HEK293 (cell line): ENCODE measurements around the gene BCAS3.

ENCODE experiments used
- CTCF ChIA-PET: fragments of 350-600 bp; formaldehyde crosslinking; extraction: SDS; loops from one replicate; lab custom pipeline; 2021; ENCODE audit warnings: antibody characterized with exemption; lab: Yijun Ruan, JAX
- POLR2A ChIA-PET: fragments of 300-600 bp; formaldehyde crosslinking; extraction: SDS; loops from one replicate; lab custom pipeline; 2020; ENCODE audit warnings: antibody characterized with exemption, inconsistent platforms; lab: Yijun Ruan, JAX
- H3K27ac ChIP-seq: fragments of 200-500 bp; sonication (Bioruptor generic); 2 replicates; pipeline ENCODE4 v1.5.1; 2014; ENCODE audit warnings: low read depth, low read length, control low read depth, inconsistent platforms; ENCODE audit errors: extremely low read depth
- H3K36me3 ChIP-seq, 2 experiments: fragments of 200-500 bp in 1 of 2; sonication (Bioruptor generic) in 1 of 2; 1 replicate in 1 of 2; 2 replicates in 1 of 2; pipeline ENCODE4 v1.5.1; 2014 to 2017; ENCODE audit warnings: inconsistent platforms in 2 of 2, low read length in 2 of 2; ENCODE audit not compliant: control insufficient read depth in 2 of 2, insufficient read depth in 1 of 2
- H3K4me1 ChIP-seq: fragments of 200-500 bp; sonication (Bioruptor generic); 2 replicates; pipeline ENCODE4 v1.5.1; 2014; ENCODE audit warnings: mild to moderate bottlenecking, low read length, inconsistent platforms; ENCODE audit not compliant: control insufficient read depth, insufficient read depth
- H3K4me3 ChIP-seq: 2 replicates; pipeline ENCODE4 v1.5.1; 2011; ENCODE audit warnings: low read depth, mild to moderate bottlenecking, control low read depth, low read length, moderate library complexity
- H3K9me3 ChIP-seq: fragments of 200-500 bp; sonication (Bioruptor generic); 2 replicates; pipeline ENCODE4 v1.5.1; 2014; ENCODE audit warnings: low read depth, low read length, inconsistent platforms; ENCODE audit not compliant: control insufficient read depth, insufficient read depth
- SCRT2 ChIP-seq: fragments of 450-650 bp; formaldehyde crosslinking; IDR thresholded peaks from 2 replicates; pipeline ENCODE4 v1.5.1; 2016; ENCODE audit warnings: missing biosample characterization, missing genetic modification characterization
- ZBTB17 ChIP-seq: fragments of 450-650 bp; formaldehyde crosslinking; IDR thresholded peaks from 2 replicates; pipeline ENCODE4 v1.5.1; 2016; ENCODE audit warnings: missing biosample characterization, missing genetic modification characterization
- ZBTB48 ChIP-seq: fragments of 450-650 bp; formaldehyde crosslinking; IDR thresholded peaks from 2 replicates; pipeline ENCODE4 v1.5.1; 2016; ENCODE audit warnings: missing biosample characterization, missing genetic modification characterization
- ZNF112 ChIP-seq: fragments of 450-650 bp; formaldehyde crosslinking; IDR thresholded peaks from 2 replicates; pipeline ENCODE4 v1.5.0; 2017; ENCODE audit warnings: missing biosample characterization, missing genetic modification characterization
- ZNF16 ChIP-seq: fragments of 450-650 bp; formaldehyde crosslinking; IDR thresholded peaks from 2 replicates; pipeline ENCODE4 v1.5.1; 2016; ENCODE audit warnings: low read depth, missing biosample characterization, missing genetic modification characterization
- ZNF19 ChIP-seq: fragments of 450-650 bp; formaldehyde crosslinking; IDR thresholded peaks from 2 replicates; pipeline ENCODE4; 2016; ENCODE audit warnings: missing biosample characterization, missing genetic modification characterization, low read depth
- ZNF239 ChIP-seq: fragments of 450-650 bp; formaldehyde crosslinking; IDR thresholded peaks from 2 replicates; pipeline ENCODE4 v1.5.1; 2016; ENCODE audit warnings: missing biosample characterization, missing genetic modification characterization
- ZNF354C ChIP-seq: fragments of 450-650 bp; formaldehyde crosslinking; IDR thresholded peaks from 2 replicates; pipeline ENCODE4 v1.5.1; 2016; ENCODE audit warnings: missing biosample characterization, missing genetic modification characterization, low read depth, borderline replicate concordance
- ZNF571 ChIP-seq: fragments of 450-650 bp; formaldehyde crosslinking; IDR thresholded peaks from 2 replicates; pipeline ENCODE4 v1.5.0; 2017; ENCODE audit warnings: missing biosample characterization, missing genetic modification characterization
- ZNF600 ChIP-seq: fragments of 450-650 bp; formaldehyde crosslinking; IDR thresholded peaks from 2 replicates; pipeline ENCODE4 v1.5.1; 2016; ENCODE audit warnings: missing biosample characterization, missing genetic modification characterization
- ZSCAN16 ChIP-seq: fragments of 450-650 bp; formaldehyde crosslinking; IDR thresholded peaks from 2 replicates; pipeline ENCODE4 v1.5.1; 2016; ENCODE audit warnings: missing biosample characterization, missing genetic modification characterization
- ZSCAN23 ChIP-seq: fragments of 450-650 bp; formaldehyde crosslinking; IDR thresholded peaks from 2 replicates; pipeline ENCODE4 v1.5.1; 2016; ENCODE audit warnings: missing biosample characterization, missing genetic modification characterization
- ZSCAN30 ChIP-seq: fragments of 450-650 bp; IDR thresholded peaks from 2 replicates; pipeline ENCODE4 v1.5.1; 2018; ENCODE audit warnings: missing biosample characterization, mild to moderate bottlenecking, missing genetic modification characterization, moderate library complexity
- TF ChIP-seq, protein P1 (sequence below): fragments of 450-650 bp; formaldehyde crosslinking; IDR thresholded peaks from 2 replicates; pipeline ENCODE4 v1.5.1; 2016; ENCODE audit warnings: missing biosample characterization, missing genetic modification characterization
- TF ChIP-seq, protein P2 (sequence below): fragments of 450-650 bp; formaldehyde crosslinking; IDR thresholded peaks from 2 replicates; pipeline ENCODE4; 2016; ENCODE audit warnings: missing biosample characterization, missing genetic modification characterization
- TF ChIP-seq, protein P3 (sequence below): fragments of 450-650 bp; formaldehyde crosslinking; IDR thresholded peaks from 2 replicates; pipeline ENCODE4 v1.5.1; 2017; ENCODE audit warnings: missing biosample characterization, missing genetic modification characterization
- TF ChIP-seq, protein P4 (sequence below): fragments of 450-650 bp; formaldehyde crosslinking; IDR thresholded peaks from 2 replicates; pipeline ENCODE4 v1.5.1; 2016; ENCODE audit warnings: missing biosample characterization, missing genetic modification characterization
- TF ChIP-seq, protein P5 (sequence below): fragments of 450-650 bp; formaldehyde crosslinking; IDR thresholded peaks from 2 replicates; pipeline ENCODE4 v1.5.1; 2016; ENCODE audit warnings: missing biosample characterization, missing genetic modification characterization
- TF ChIP-seq, protein P6 (sequence below): fragments of 450-650 bp; formaldehyde crosslinking; IDR thresholded peaks from 2 replicates; pipeline ENCODE4 v1.5.1; 2017; ENCODE audit warnings: missing biosample characterization, mild to moderate bottlenecking, missing genetic modification characterization, moderate library complexity

Gene BCAS3

DNA sequence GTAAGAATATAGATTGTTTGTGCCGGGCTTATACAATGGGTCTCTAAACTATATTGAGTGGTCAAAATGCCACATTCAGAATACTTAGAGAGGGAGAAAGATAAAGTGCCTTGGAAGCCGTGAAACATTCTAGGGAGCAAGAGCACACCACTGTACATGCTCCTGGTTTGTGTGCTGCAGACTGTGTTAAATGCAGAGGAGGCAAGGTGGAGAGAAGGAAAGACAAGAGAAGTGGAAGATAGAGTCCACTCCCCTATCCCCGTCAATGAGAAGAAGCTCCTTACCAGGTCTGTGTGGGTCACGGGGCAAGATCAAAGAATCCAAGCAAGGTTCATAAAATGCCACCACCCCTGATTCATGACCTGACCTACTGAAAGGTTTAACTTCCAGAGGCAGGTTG lies 454.9 kb downstream of the BCAS3 start:
- POLR2A ChIA-PET, result no interaction called here
- CTCF ChIA-PET, result no interaction called here
- no peaks in the 10 kb centered on the region for H3K36me3 ChIP-seq
- no peak overlapping the region for H3K27ac ChIP-seq
- H3K9me3 ChIP-seq, result no peaks in the 10 kb centered on the region
- H3K4me1 ChIP-seq, result peaks cover 2% of the 10 kb centered on the region; the same call in 1 of the 2 replicates
- H3K4me3 ChIP-seq, result no peak overlapping the region
- TF ChIP-seq ZNF112 (no peak), ZNF239 (tag by site-specific recombination) (no peak), ZNF600 (tag by site-specific recombination) (no peak), ZNF19 (tag by site-specific recombination) (no peak), ZSCAN23 (tag by site-specific recombination) (no peak), ZSCAN30 (tag by site-specific recombination) (no peak)
- TF ChIP-seq, protein P1, sequence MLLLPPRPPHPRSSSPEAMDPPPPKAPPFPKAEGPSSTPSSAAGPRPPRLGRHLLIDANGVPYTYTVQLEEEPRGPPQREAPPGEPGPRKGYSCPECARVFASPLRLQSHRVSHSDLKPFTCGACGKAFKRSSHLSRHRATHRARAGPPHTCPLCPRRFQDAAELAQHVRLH (tag by site-specific recombination), result no peak
- TF ChIP-seq, protein P2, sequence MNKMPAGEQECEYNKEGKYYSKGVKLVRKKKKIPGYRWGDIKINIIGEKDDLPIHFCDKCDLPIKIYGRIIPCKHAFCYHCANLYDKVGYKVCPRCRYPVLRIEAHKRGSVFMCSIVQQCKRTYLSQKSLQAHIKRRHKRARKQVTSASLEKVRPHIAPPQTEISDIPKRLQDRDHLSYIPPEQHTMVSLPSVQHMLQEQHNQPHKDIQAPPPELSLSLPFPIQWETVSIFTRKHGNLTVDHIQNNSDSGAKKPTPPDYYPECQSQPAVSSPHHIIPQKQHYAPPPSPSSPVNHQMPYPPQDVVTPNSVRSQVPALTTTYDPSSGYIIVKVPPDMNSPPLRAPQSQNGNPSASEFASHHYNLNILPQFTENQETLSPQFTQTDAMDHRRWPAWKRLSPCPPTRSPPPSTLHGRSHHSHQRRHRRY, result no peak
- TF ChIP-seq, protein P3, sequence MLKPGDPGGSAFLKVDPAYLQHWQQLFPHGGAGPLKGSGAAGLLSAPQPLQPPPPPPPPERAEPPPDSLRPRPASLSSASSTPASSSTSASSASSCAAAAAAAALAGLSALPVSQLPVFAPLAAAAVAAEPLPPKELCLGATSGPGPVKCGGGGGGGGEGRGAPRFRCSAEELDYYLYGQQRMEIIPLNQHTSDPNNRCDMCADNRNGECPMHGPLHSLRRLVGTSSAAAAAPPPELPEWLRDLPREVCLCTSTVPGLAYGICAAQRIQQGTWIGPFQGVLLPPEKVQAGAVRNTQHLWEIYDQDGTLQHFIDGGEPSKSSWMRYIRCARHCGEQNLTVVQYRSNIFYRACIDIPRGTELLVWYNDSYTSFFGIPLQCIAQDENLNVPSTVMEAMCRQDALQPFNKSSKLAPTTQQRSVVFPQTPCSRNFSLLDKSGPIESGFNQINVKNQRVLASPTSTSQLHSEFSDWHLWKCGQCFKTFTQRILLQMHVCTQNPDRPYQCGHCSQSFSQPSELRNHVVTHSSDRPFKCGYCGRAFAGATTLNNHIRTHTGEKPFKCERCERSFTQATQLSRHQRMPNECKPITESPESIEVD (tag by site-specific recombination), result no peak
- TF ChIP-seq, protein P4, sequence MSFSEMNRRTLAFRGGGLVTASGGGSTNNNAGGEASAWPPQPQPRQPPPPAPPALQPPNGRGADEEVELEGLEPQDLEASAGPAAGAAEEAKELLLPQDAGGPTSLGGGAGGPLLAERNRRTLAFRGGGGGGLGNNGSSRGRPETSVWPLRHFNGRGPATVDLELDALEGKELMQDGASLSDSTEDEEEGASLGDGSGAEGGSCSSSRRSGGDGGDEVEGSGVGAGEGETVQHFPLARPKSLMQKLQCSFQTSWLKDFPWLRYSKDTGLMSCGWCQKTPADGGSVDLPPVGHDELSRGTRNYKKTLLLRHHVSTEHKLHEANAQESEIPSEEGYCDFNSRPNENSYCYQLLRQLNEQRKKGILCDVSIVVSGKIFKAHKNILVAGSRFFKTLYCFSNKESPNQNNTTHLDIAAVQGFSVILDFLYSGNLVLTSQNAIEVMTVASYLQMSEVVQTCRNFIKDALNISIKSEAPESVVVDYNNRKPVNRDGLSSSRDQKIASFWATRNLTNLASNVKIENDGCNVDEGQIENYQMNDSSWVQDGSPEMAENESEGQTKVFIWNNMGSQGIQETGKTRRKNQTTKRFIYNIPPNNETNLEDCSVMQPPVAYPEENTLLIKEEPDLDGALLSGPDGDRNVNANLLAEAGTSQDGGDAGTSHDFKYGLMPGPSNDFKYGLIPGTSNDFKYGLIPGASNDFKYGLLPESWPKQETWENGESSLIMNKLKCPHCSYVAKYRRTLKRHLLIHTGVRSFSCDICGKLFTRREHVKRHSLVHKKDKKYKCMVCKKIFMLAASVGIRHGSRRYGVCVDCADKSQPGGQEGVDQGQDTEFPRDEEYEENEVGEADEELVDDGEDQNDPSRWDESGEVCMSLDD, result no peak

DNA sequence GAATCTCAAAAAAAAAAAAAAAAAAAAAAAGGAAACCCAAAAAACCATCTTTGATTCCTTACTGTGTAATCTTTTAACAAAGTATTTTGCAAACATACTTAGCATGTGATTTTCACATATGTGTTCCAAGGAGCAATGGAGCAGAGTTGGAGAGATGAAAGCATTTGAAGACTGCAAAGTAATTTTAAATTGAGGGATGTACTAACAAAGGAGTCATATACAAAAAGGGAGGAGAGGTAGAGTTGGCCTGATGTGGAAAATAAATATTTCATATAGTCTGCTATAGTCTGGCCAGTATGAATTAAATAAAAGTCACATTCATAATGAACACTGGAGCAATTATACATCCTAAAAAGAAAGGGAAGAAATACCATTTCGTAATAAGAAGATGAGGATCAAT lies 456.2 kb downstream of the BCAS3 start:
- H3K36me3 ChIP-seq, result no peaks in the 10 kb centered on the region
- peaks cover 2% of the 10 kb centered on the region; the same call in 1 of the 2 replicates for H3K4me1 ChIP-seq
- no peaks in the 10 kb centered on the region for H3K9me3 ChIP-seq
- no peak overlapping the region for H3K27ac ChIP-seq
- no peak overlapping the region for H3K4me3 ChIP-seq
- CTCF ChIA-PET, result no interaction called here
- TF ChIP-seq, protein P5, sequence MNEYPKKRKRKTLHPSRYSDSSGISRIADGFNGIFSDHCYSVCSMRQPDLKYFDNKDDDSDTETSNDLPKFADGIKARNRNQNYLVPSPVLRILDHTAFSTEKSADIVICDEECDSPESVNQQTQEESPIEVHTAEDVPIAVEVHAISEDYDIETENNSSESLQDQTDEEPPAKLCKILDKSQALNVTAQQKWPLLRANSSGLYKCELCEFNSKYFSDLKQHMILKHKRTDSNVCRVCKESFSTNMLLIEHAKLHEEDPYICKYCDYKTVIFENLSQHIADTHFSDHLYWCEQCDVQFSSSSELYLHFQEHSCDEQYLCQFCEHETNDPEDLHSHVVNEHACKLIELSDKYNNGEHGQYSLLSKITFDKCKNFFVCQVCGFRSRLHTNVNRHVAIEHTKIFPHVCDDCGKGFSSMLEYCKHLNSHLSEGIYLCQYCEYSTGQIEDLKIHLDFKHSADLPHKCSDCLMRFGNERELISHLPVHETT (tag by site-specific recombination), result no peak
- TF ChIP-seq ZNF571 (no peak), ZBTB17 (tag by site-specific recombination) (no peak), ZSCAN16 (no peak), ZNF354C (no peak), ZBTB48 (no peak), ZNF16 (tag by site-specific recombination) (no peak), SCRT2 (tag by site-specific recombination) (no peak)
- TF ChIP-seq, protein P6, sequence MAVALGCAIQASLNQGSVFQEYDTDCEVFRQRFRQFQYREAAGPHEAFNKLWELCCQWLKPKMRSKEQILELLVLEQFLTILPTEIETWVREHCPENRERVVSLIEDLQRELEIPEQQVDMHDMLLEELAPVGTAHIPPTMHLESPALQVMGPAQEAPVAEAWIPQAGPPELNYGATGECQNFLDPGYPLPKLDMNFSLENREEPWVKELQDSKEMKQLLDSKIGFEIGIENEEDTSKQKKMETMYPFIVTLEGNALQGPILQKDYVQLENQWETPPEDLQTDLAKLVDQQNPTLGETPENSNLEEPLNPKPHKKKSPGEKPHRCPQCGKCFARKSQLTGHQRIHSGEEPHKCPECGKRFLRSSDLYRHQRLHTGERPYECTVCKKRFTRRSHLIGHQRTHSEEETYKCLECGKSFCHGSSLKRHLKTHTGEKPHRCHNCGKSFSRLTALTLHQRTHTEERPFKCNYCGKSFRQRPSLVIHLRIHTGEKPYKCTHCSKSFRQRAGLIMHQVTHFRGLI (tag by site-specific recombination), result no peak
- TF ChIP-seq, all 188 proteins: peak for 0
- POLR2A ChIA-PET, result no interaction called here
